Measurements from ENCODE around the gene PANX2. TPM values are rescaled to one million over a fixed set of nuclear protein-coding genes. Genes with fewer than 3 reads are reported as not detected.
"Not testable (repeated sequence)": the region's sequence is repeated elsewhere in the genome, so short reads cannot be mapped to it uniquely, and the experiment has no call there.

Gene PANX2
- total and polyA plus RNA-seq, 2 donors: 0.09 to 1.6 TPM

DNA sequence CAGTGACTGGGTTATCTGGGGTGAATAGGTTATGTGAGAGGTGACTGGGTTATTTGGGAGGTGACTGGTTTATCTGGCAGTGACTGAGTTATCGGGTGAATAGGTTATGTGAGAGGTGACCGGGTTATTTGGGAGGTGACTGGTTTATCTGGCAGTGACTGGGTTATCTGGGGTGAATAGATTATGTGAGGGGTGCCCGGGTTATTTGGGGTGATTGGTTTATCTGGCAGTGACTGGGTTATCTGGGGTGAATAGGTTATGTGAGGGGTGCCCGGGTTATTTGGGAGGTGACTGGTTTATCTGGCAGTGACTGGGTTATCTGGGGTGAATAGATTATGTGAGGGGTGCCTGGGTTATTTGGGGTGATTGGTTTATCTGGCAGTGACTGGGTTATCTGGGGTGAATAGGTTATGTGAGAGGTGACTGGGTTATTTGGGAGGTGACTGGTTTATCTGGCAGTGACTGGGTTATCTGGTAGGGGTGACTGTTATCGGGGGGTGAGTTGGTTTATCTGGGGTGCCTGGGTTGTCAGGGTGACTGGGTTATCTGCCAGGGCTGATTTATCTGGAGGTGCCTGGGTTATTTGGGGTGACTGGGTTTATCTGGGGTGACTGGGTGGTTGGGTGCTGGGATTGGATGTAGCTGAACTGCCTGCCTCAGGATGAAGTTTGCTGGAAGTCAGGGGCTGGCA, 1.9 kb upstream of the PANX2 start:
- not testable (repeated sequence) for H3K27ac ChIP-seq (ENCODE audit: low read depth in 1 of 2, low read length in 1 of 2); H3K4me3 ChIP-seq (ENCODE audit: low read length in 2 of 2); H3K4me1 ChIP-seq (ENCODE audit: control insufficient read depth in 2 of 2, insufficient read depth in 2 of 2, low read length in 2 of 2); H3K9me3 ChIP-seq (ENCODE audit: control insufficient read depth in 2 of 2, insufficient read depth in 1 of 2, low read length in 1 of 2); H3K36me3 ChIP-seq (ENCODE audit: control insufficient read depth in 2 of 2, insufficient read depth in 2 of 2, low read length in 1 of 2); DNase-seq (ENCODE audit: low read depth in 6 of 9, low spot score in 9 of 9)
- WGBS: 96% methylated on average over 5 of the region's 5 CpGs
- H3K27me3 ChIP-seq (ENCODE audit: control insufficient read depth in 2 of 2, insufficient read depth in 1 of 2, low read length in 1 of 2): peaks cover 35 to 63% of the 10 kb centered on the region in 2 donors

- peaks cover 35 to 68% of the 10 kb centered on the region in 2 donors for H3K27me3 ChIP-seq (ENCODE audit: control insufficient read depth in 2 of 2, insufficient read depth in 1 of 2, low read length in 1 of 2)
- H3K4me1 ChIP-seq (ENCODE audit: control insufficient read depth in 2 of 2, insufficient read depth in 2 of 2, low read length in 2 of 2): peaks cover 0 to 11% of the 10 kb centered on the region in 2 donors
- H3K27ac ChIP-seq (ENCODE audit: low read depth in 1 of 2, low read length in 1 of 2): no peak overlapping the region
- no peak for DNase-seq (ENCODE audit: low read depth in 6 of 9, low spot score in 9 of 9)
- H3K9me3 ChIP-seq (ENCODE audit: control insufficient read depth in 2 of 2, insufficient read depth in 1 of 2, low read length in 1 of 2): no peaks in the 10 kb centered on the region
- 20% methylated on average over 36 of the region's 36 CpGs for WGBS
- peak overlapping the region in 1 of 2 donors; percentile 51 for H3K4me3 ChIP-seq (ENCODE audit: low read length in 2 of 2)
- no peaks in the 10 kb centered on the region for H3K36me3 ChIP-seq (ENCODE audit: control insufficient read depth in 2 of 2, insufficient read depth in 2 of 2, low read length in 1 of 2)
Measured at GRCh38 chr22:50169181-50169759, 1.3 kb upstream of the PANX2 start.

DNA sequence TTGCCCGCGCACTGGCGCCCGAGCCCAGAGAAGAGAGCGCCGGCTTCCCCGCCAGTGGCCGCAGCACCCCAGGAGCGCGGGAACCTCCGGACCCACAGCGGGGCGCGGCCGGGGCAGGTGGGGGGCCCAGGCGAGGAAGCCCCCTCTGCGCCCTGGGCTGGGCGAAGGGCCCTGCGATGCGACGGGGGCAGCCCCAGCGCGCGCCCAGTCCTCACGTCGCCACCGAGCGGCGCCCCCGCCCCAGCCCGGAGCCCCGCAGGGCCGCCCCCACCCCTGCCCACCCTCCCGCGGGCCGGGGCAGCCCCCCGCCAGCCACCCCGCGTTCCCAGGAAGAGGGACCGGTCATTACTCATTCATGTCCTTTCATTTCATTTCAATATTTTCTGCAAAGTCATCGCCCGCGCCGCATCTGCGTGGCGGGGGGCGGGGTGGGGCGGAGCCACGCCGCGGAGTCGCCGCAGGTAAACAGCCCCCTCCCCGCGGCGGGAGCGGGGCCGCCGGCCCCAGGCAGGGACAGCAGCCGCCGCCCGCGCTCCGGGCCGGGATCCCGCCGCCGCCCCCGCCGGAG, 673 bp upstream of the PANX2 start:
- Histone ChIP-seq H3K4me1 (ENCODE audit: control insufficient read depth in 2 of 2, insufficient read depth in 2 of 2, low read length in 2 of 2) (peaks cover 0 to 11% of the 10 kb centered on the region in 2 donors), H3K36me3 (ENCODE audit: control insufficient read depth in 2 of 2, insufficient read depth in 2 of 2, low read length in 1 of 2) (no peaks in the 10 kb centered on the region), H3K27me3 (ENCODE audit: control insufficient read depth in 2 of 2, insufficient read depth in 1 of 2, low read length in 1 of 2) (peaks cover 35 to 72% of the 10 kb centered on the region in 2 donors), H3K4me3 (ENCODE audit: low read length in 2 of 2) (peak overlapping the region in 1 of 2 donors; percentile 51), H3K9me3 (ENCODE audit: control insufficient read depth in 2 of 2, insufficient read depth in 1 of 2, low read length in 1 of 2) (no peaks in the 10 kb centered on the region), H3K27ac (ENCODE audit: low read depth in 1 of 2, low read length in 1 of 2) (no peak overlapping the region)
- DNase-seq (ENCODE audit: low read depth in 6 of 9, low spot score in 9 of 9): no peak
- WGBS: 1% methylated on average over 70 of the region's 70 CpGs

- DNase-seq (ENCODE audit: low read depth in 6 of 9, low spot score in 9 of 9): no peak
- Histone ChIP-seq H3K4me3 (ENCODE audit: low read length in 2 of 2) (no peak overlapping the region), H3K27ac (ENCODE audit: low read depth in 1 of 2, low read length in 1 of 2) (no peak overlapping the region), H3K9me3 (ENCODE audit: control insufficient read depth in 2 of 2, insufficient read depth in 1 of 2, low read length in 1 of 2) (no peaks in the 10 kb centered on the region), H3K36me3 (ENCODE audit: control insufficient read depth in 2 of 2, insufficient read depth in 2 of 2, low read length in 1 of 2) (no peaks in the 10 kb centered on the region), H3K27me3 (ENCODE audit: control insufficient read depth in 2 of 2, insufficient read depth in 1 of 2, low read length in 1 of 2) (peaks cover 35 to 76% of the 10 kb centered on the region in 2 donors), H3K4me1 (ENCODE audit: control insufficient read depth in 2 of 2, insufficient read depth in 2 of 2, low read length in 2 of 2) (peaks cover 0 to 11% of the 10 kb centered on the region in 2 donors)
- WGBS: 96% methylated on average over 15 of the region's 15 CpGs
Measured at GRCh38 chr22:50171319-50171964, 911 bp downstream of the PANX2 start.

DNA sequence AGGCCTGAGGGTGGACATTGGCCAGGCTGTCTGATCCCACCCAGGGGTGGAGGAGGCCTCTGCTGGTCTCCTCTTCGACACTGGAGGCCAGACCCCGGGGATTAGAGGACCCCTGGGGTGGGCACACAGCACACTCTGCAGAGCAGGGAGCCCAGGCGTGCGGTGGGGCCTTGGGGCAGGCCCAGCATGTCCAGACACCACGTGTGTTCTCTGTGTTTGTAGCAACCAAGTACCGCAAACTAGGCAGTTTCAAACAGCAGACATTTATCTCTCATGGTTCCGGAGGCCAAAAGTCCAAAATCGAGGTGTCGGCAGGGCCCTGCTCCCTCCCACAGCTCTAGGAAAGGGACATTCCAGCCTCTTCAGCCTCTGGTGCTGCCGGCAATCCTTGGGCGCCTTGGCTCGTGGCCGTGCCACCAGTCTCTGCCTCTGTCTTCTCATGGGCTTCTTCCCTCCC, 1.5 kb downstream of the PANX2 start:
- no peaks in the 10 kb centered on the region for H3K9me3 ChIP-seq (ENCODE audit: control insufficient read depth in 2 of 2, insufficient read depth in 1 of 2, low read length in 1 of 2)
- H3K27me3 ChIP-seq (ENCODE audit: control insufficient read depth in 2 of 2, insufficient read depth in 1 of 2, low read length in 1 of 2): peaks cover 35 to 81% of the 10 kb centered on the region in 2 donors
- H3K4me1 ChIP-seq (ENCODE audit: control insufficient read depth in 2 of 2, insufficient read depth in 2 of 2, low read length in 2 of 2): peaks cover 0 to 11% of the 10 kb centered on the region in 2 donors
- WGBS: 86% methylated on average over 13 of the region's 13 CpGs
- H3K27ac ChIP-seq (ENCODE audit: low read depth in 1 of 2, low read length in 1 of 2): no peak overlapping the region
- DNase-seq (ENCODE audit: low read depth in 6 of 9, low spot score in 9 of 9): no peak
- no peaks in the 10 kb centered on the region for H3K36me3 ChIP-seq (ENCODE audit: control insufficient read depth in 2 of 2, insufficient read depth in 2 of 2, low read length in 1 of 2)
- H3K4me3 ChIP-seq (ENCODE audit: low read length in 2 of 2): no peak overlapping the region

DNA sequence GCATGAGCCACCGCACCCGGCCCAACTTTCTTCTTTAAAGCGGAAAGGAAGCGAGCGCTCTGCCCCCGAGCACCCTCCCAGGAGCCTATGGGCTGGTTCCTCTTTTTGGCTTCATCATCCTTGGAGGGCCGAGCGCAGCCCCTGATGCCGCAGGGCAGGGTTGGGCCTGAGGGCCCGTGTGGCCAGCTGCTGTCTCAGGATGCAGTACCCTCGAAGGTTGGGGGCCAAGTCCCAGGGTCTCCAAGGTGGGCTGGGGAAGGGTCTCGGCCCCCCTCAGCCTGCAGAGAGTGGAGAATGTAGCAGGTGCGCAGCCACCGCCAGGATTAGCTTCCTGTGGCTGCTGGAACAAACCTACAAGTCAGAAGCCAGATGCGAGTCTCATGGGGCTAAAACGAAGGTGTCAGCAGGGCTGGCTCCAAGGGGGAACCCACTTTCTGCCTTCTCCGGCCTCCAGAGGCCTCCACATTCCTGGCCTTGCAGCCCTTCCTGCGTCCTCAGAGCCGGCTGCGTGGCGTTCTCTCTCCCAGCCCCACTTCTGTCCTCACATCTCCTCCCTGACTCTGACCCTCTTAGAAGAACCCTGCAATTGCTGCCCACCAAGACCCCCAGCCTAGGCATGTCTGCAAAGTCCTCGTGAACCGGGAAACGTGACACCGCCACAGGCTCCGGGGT, 2.9 kb downstream of the PANX2 start:
- 24% methylated on average over 26 of the region's 26 CpGs for WGBS
- Histone ChIP-seq H3K27me3 (ENCODE audit: control insufficient read depth in 2 of 2, insufficient read depth in 1 of 2, low read length in 1 of 2) (peaks cover 34 to 80% of the 10 kb centered on the region in 2 donors), H3K4me1 (ENCODE audit: control insufficient read depth in 2 of 2, insufficient read depth in 2 of 2, low read length in 2 of 2) (peaks cover 0 to 11% of the 10 kb centered on the region in 2 donors), H3K36me3 (ENCODE audit: control insufficient read depth in 2 of 2, insufficient read depth in 2 of 2, low read length in 1 of 2) (no peaks in the 10 kb centered on the region), H3K4me3 (ENCODE audit: low read length in 2 of 2) (no peak overlapping the region), H3K9me3 (ENCODE audit: control insufficient read depth in 2 of 2, insufficient read depth in 1 of 2, low read length in 1 of 2) (no peaks in the 10 kb centered on the region), H3K27ac (ENCODE audit: low read depth in 1 of 2, low read length in 1 of 2) (peak overlapping the region in 1 of 2 donors; percentile 36)
- DNase-seq (ENCODE audit: low read depth in 6 of 9, low spot score in 9 of 9): peak in 1 of 9 donors; percentile 60

DNA sequence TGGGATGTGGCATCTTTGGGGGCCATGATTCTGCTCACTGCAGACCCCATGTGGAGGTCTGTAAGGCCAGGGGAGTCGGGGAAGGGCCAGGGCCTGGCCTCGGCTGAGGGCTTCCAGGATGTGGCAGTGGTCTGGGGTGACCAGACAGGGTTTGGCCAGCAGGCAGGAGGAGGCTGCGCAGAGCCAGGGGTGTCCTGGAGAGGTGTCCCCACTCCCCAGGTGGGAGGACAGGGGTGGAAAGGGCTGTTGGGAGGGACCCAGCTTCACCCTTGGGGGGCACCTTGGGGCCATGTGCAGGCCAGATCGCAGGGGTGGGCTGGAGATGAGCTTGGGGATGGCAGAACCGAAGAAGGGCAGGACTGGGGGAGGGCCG, 3.4 kb downstream of the PANX2 start:
- H3K4me1 ChIP-seq (ENCODE audit: control insufficient read depth in 2 of 2, insufficient read depth in 2 of 2, low read length in 2 of 2): peaks cover 0 to 11% of the 10 kb centered on the region in 2 donors
- no peak overlapping the region for H3K27ac ChIP-seq (ENCODE audit: low read depth in 1 of 2, low read length in 1 of 2)
- no peak overlapping the region for H3K4me3 ChIP-seq (ENCODE audit: low read length in 2 of 2)
- no peaks in the 10 kb centered on the region for H3K9me3 ChIP-seq (ENCODE audit: control insufficient read depth in 2 of 2, insufficient read depth in 1 of 2, low read length in 1 of 2)
- H3K27me3 ChIP-seq (ENCODE audit: control insufficient read depth in 2 of 2, insufficient read depth in 1 of 2, low read length in 1 of 2): peaks cover 37 to 80% of the 10 kb centered on the region in 2 donors
- WGBS: 97% methylated on average over 6 of the region's 6 CpGs
- DNase-seq (ENCODE audit: low read depth in 6 of 9, low spot score in 9 of 9): no peak
- H3K36me3 ChIP-seq (ENCODE audit: control insufficient read depth in 2 of 2, insufficient read depth in 2 of 2, low read length in 1 of 2): no peaks in the 10 kb centered on the region

- H3K27me3 ChIP-seq (ENCODE audit: control insufficient read depth in 2 of 2, insufficient read depth in 1 of 2, low read length in 1 of 2): peaks cover 30 to 80% of the 10 kb centered on the region in 2 donors
- H3K36me3 ChIP-seq (ENCODE audit: control insufficient read depth in 2 of 2, insufficient read depth in 2 of 2, low read length in 1 of 2): no peaks in the 10 kb centered on the region
- H3K4me1 ChIP-seq (ENCODE audit: control insufficient read depth in 2 of 2, insufficient read depth in 2 of 2, low read length in 2 of 2): peaks cover 0 to 11% of the 10 kb centered on the region in 2 donors
- H3K27ac ChIP-seq (ENCODE audit: low read depth in 1 of 2, low read length in 1 of 2): no peak overlapping the region
- H3K9me3 ChIP-seq (ENCODE audit: control insufficient read depth in 2 of 2, insufficient read depth in 1 of 2, low read length in 1 of 2): no peaks in the 10 kb centered on the region
- no peak overlapping the region for H3K4me3 ChIP-seq (ENCODE audit: low read length in 2 of 2)
- 92% methylated on average over 27 of the region's 27 CpGs for WGBS
- no peak for DNase-seq (ENCODE audit: low read depth in 6 of 9, low spot score in 9 of 9)
Measured at GRCh38 chr22:50174382-50175190, 4.1 kb downstream of the PANX2 start.
